Fibroblast of lung (primary cell): ENCODE data around the gene CDC42EP3. TPM values are rescaled to one million over a fixed set of nuclear protein-coding genes. Genes with fewer than 3 reads are reported as not detected.

Experiments used
- DNase-seq, 2 donors: peaks; one replicate each; pipeline versions ENCODE4 v3.0.0 to v3.0.0-alpha.2; 2010; ENCODE audit warnings: low read depth in 2 of 2
- H2AFZ ChIP-seq: 2 replicates; pipeline ENCODE4 v1.5.1; 2012; ENCODE audit warnings: low read length, control low read depth, inconsistent platforms
- H3K27ac ChIP-seq: 2 replicates; pipeline ENCODE4 v1.5.1; 2011; ENCODE audit warnings: low read length, control low read depth; ENCODE audit not compliant: insufficient read depth
- H3K27me3 ChIP-seq: 2 replicates; pipeline ENCODE4 v1.5.1; 2011; ENCODE audit warnings: mild to moderate bottlenecking, low read length; ENCODE audit not compliant: control insufficient read depth, insufficient read depth
- H3K36me3 ChIP-seq: 2 replicates; pipeline ENCODE4 v1.5.1; 2011; ENCODE audit warnings: low read length; ENCODE audit not compliant: control insufficient read depth, insufficient read depth
- H3K4me1 ChIP-seq: 2 replicates; pipeline ENCODE4 v1.5.1; 2011; ENCODE audit warnings: low read length; ENCODE audit not compliant: control insufficient read depth, insufficient read depth; ENCODE audit errors: extremely low read depth
- H3K4me2 ChIP-seq: 2 replicates; pipeline ENCODE4 v1.5.1; 2011; ENCODE audit warnings: low read length, control low read depth; ENCODE audit not compliant: insufficient read depth; ENCODE audit errors: extremely low read depth
- H3K4me3 ChIP-seq, 4 experiments: fragments of 200-600 bp in 1 of 4; sonication (generic) in 1 of 4; replicated peaks in 1 of 4; 2 replicates each; pipeline ENCODE4 v1.5.1; 2011 to 2016; ENCODE audit warnings: low read length in 4 of 4, low read depth in 3 of 4, mild to moderate bottlenecking in 3 of 4, control low read depth in 2 of 4, inconsistent platforms in 1 of 4, mixed read lengths in 1 of 4; ENCODE audit not compliant: insufficient read depth in 1 of 4; ENCODE audit errors: control extremely low read depth in 1 of 4
- H3K79me2 ChIP-seq: 2 replicates; pipeline ENCODE4 v1.5.1; 2012; ENCODE audit warnings: mild to moderate bottlenecking, low read length, inconsistent platforms; ENCODE audit not compliant: control insufficient read depth, insufficient read depth
- H3K9ac ChIP-seq: 2 replicates; pipeline ENCODE4 v1.5.1; 2011; ENCODE audit warnings: mild to moderate bottlenecking, low read length, control low read depth; ENCODE audit not compliant: insufficient read depth
- H3K9me3 ChIP-seq: 2 replicates; pipeline ENCODE4 v1.5.1; 2012; ENCODE audit warnings: low read depth, low read length; ENCODE audit not compliant: control insufficient read depth, insufficient read depth
- H4K20me1 ChIP-seq: 2 replicates; pipeline ENCODE4 v1.5.1; 2011; ENCODE audit warnings: low read length; ENCODE audit not compliant: control insufficient read depth, insufficient read depth; ENCODE audit errors: extremely low read depth
- CTCF ChIP-seq, 2 donors: IDR thresholded peaks in 1 of 2; conservative IDR thresholded peaks in 1 of 2; 1 replicate in 1 of 2; 2 replicates in 1 of 2; pipeline ENCODE4 v1.5.1; 2011 to 2012; ENCODE audit warnings: low read length in 2 of 2, control low read depth in 1 of 2, inconsistent platforms in 1 of 2, low read depth in 1 of 2, mild to moderate bottlenecking in 1 of 2
- EZH2 ChIP-seq: IDR thresholded peaks from 2 replicates; pipeline ENCODE4 v1.5.1; 2012; ENCODE audit warnings: low read length, control low read depth, mild to moderate bottlenecking; ENCODE audit errors: missing control alignments
- polyA plus RNA-seq, 2 donors: library from polyadenylated mRNA; depleted of rRNA in 1 of 2; stranded (reverse) in 1 of 2; unstranded in 1 of 2; fragments of >200 nt; gene quantifications; 2 replicates each; pipeline ENCODE4 v1.2.1, GENCODE V29; 2011 to 2012; ENCODE audit warnings: missing spikeins in 1 of 2
- total RNA-seq: library from RNA; depleted of rRNA; stranded (reverse); fragments of >200 nt; gene quantifications from 2 replicates; pipeline ENCODE4 v1.2.1, GENCODE V29; 2014

CDC42EP3 gene
- total and polyA plus RNA-seq, 2 donors (not counting 1 experiment from before 2014, with no cell fraction given): 19.2 to 328 TPM

GRCh38 chr2:37684809-37685208 is 13.4 kb upstream of the CDC42EP3 start:
- no peak overlapping the region for H3K4me2 ChIP-seq
- H3K9ac ChIP-seq: no peak overlapping the region
- H3K36me3 ChIP-seq: no peaks in the 10 kb centered on the region
- no peak overlapping the region for H3K4me3 ChIP-seq
- TF ChIP-seq EZH2: no peak
- TF ChIP-seq CTCF (conservative IDR thresholded peaks at IDR 0.05 in 1 of 2, IDR thresholded peaks at IDR 0.05 in 1 of 2; ENCODE audit: low read depth in 1 of 2, low read length in 2 of 2): no peak
- no peak for DNase-seq
- H3K79me2 ChIP-seq: no peaks in the 10 kb centered on the region
- no peaks in the 10 kb centered on the region for H3K9me3 ChIP-seq
- peaks cover 13% of the 10 kb centered on the region for H3K4me1 ChIP-seq
- no peaks in the 10 kb centered on the region for H3K27me3 ChIP-seq
- no peaks in the 10 kb centered on the region for H4K20me1 ChIP-seq
- no peak overlapping the region for H3K27ac ChIP-seq
- H2AFZ ChIP-seq: no peak overlapping the region

GRCh38 chr2:37683921-37684780 is 12.7 kb upstream of the CDC42EP3 start:
- no peak overlapping the region for H3K4me2 ChIP-seq
- H3K9me3 ChIP-seq: no peaks in the 10 kb centered on the region
- no peak overlapping the region for H3K4me3 ChIP-seq
- no peak overlapping the region for H3K27ac ChIP-seq
- H3K27me3 ChIP-seq: no peaks in the 10 kb centered on the region
- H3K36me3 ChIP-seq: no peaks in the 10 kb centered on the region
- peaks cover 9% of the 10 kb centered on the region for H3K4me1 ChIP-seq
- DNase-seq: peak in 1 of 2 donors; percentile 48
- TF ChIP-seq EZH2: no peak
- TF ChIP-seq CTCF (conservative IDR thresholded peaks at IDR 0.05 in 1 of 2, IDR thresholded peaks at IDR 0.05 in 1 of 2; ENCODE audit: low read depth in 1 of 2, low read length in 2 of 2): no peak
- no peak overlapping the region for H3K9ac ChIP-seq
- H3K79me2 ChIP-seq: no peaks in the 10 kb centered on the region
- no peak overlapping the region for H2AFZ ChIP-seq
- no peaks in the 10 kb centered on the region for H4K20me1 ChIP-seq

- Histone ChIP-seq H3K4me2 (no peak overlapping the region), H3K9me3 (no peaks in the 10 kb centered on the region), H3K4me1 (peaks cover 3% of the 10 kb centered on the region), H2AFZ (no peak overlapping the region), H3K27me3 (no peaks in the 10 kb centered on the region), H3K4me3 (no peak overlapping the region), H4K20me1 (no peaks in the 10 kb centered on the region), H3K27ac (no peak overlapping the region), H3K36me3 (no peaks in the 10 kb centered on the region), H3K79me2 (no peaks in the 10 kb centered on the region), H3K9ac (no peak overlapping the region)
- no peak for DNase-seq
- TF ChIP-seq CTCF (conservative IDR thresholded peaks at IDR 0.05 in 1 of 2, IDR thresholded peaks at IDR 0.05 in 1 of 2; ENCODE audit: low read depth in 1 of 2, low read length in 2 of 2) (no peak), EZH2 (no peak)
Measured at GRCh38 chr2:37683241-37683640, 11.8 kb upstream of the CDC42EP3 start.
